Stimulated activated memory B cell treated with anti-CD40 and anti-IgM and Interleukin-4, amounts not matched to agents 10 μg/mL and 1 μg/mL and 100 μg/mL, for 72 hours (primary cell): ENCODE data around the gene MLH1.

Experiments used
- ATAC-seq: fragments of 150-1000 bp; cut with Tn5 transposase; 2 replicates; pipeline ENCODE4 v1.10.0; 2021
- H3K27ac Mint-ChIP-seq: one replicate; pipeline ENCODE4 v1.8.0; 2022; ENCODE audit warnings: mild to moderate bottlenecking, mixed read lengths
- H3K27me3 Mint-ChIP-seq: one replicate; pipeline ENCODE4 v1.8.0; 2022; ENCODE audit warnings: mixed read lengths
- H3K36me3 Mint-ChIP-seq: one replicate; pipeline ENCODE4 v1.8.0; 2022; ENCODE audit warnings: mixed read lengths
- H3K4me1 Mint-ChIP-seq: one replicate; pipeline ENCODE4 v1.8.0; 2022; ENCODE audit warnings: mixed read lengths
- H3K4me3 Mint-ChIP-seq: one replicate; pipeline ENCODE4 v1.8.0; 2022; ENCODE audit warnings: mild to moderate bottlenecking, moderate library complexity, mixed read lengths
- H3K9me3 Mint-ChIP-seq: one replicate; pipeline ENCODE4 v1.8.0; 2022; ENCODE audit warnings: mixed read lengths

MLH1 gene

DNA sequence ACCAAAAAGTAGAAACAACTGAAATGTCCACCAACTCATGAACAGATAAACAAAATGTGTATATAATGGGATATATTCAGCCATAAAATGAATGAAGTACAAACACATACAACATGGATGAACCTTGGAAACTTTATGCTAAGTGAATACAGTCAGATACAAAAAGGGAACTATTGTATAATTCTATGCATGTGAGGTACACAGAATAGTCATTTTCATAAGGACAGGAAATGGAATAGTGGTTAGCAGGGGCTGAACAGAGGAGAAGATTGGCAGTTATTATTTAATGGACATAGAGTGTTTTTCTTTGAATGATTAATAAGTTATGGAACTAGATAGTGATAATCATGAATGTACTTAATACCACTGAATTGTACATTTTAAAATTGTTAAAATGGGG is 28.5 kb upstream of the MLH1 start:
- no peaks in the 10 kb centered on the region for H3K9me3 Mint-ChIP-seq
- no peaks in the 10 kb centered on the region for H3K27me3 Mint-ChIP-seq
- H3K4me1 Mint-ChIP-seq = peaks cover 25% of the 10 kb centered on the region
- H3K36me3 Mint-ChIP-seq = no peaks in the 10 kb centered on the region
- no peak overlapping the region for H3K4me3 Mint-ChIP-seq
- ATAC-seq = peak; percentile 72
- H3K27ac Mint-ChIP-seq = peak overlapping the region; percentile 36

DNA sequence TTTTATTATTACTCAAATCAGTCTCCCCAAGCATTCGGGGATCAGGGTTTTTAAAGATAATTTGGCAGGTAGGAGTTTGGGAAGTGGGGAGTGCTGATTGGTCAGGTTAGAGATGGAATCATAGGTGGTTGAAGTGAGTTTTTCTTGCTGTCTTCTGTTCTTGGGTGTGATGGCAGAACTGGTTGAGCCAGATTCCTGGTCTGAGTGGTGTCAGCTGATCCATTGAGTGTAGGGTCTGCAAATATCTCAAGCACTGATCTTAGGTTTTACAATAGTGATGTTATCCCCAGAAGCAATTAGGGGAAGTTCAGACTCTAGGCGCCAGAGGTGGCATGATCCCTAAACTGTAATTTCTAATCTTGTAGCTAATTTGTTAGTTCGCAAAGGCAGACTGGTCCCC is 27.9 kb upstream of the MLH1 start:
- Mint-ChIP-seq H3K9me3 (no peaks in the 10 kb centered on the region), H3K4me1 (peaks cover 30% of the 10 kb centered on the region), H3K27ac (peak overlapping the region; percentile 36), H3K27me3 (no peaks in the 10 kb centered on the region), H3K4me3 (no peak overlapping the region), H3K36me3 (no peaks in the 10 kb centered on the region)
- ATAC-seq = no peak

DNA sequence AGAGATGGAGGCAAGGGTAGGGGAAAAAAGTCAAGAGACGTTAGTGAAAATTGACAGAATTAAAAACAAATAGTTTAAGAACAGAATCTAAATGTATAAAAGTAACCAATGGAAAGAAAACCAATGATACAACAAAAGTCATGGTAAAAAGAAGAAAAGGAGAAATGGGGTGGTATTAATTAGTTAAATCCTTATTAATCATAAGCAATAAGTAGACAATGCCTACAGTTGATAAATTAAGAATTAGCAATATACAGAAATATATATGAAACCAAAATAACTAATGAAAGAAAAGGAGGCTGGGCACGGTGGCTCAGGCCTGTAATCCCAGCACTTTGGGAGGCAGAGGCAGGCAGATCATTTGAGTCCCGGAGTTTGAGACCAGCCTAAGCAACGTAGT is 24.2 kb upstream of the MLH1 start:
- H3K27me3 Mint-ChIP-seq = no peaks in the 10 kb centered on the region

GRCh38 chr3:36969540-36970432 is 23.5 kb upstream of the MLH1 start:
- Mint-ChIP-seq H3K36me3 (peaks cover 8% of the 10 kb centered on the region), H3K27me3 (no peaks in the 10 kb centered on the region), H3K4me3 (peak overlapping the region; percentile 45), H3K27ac (peak overlapping the region; percentile 85), H3K9me3 (no peaks in the 10 kb centered on the region), H3K4me1 (peaks cover 29% of the 10 kb centered on the region)
- peak; percentile 100 for ATAC-seq

More for the DNA sequence above, 24.2 kb upstream of the MLH1 start:
- no peak for ATAC-seq
- peak overlapping the region; percentile 85 for H3K27ac Mint-ChIP-seq
- H3K4me1 Mint-ChIP-seq = peaks cover 33% of the 10 kb centered on the region
- H3K4me3 Mint-ChIP-seq = peak overlapping the region; percentile 45
- no peaks in the 10 kb centered on the region for H3K9me3 Mint-ChIP-seq
- H3K36me3 Mint-ChIP-seq = peaks cover 4% of the 10 kb centered on the region

DNA sequence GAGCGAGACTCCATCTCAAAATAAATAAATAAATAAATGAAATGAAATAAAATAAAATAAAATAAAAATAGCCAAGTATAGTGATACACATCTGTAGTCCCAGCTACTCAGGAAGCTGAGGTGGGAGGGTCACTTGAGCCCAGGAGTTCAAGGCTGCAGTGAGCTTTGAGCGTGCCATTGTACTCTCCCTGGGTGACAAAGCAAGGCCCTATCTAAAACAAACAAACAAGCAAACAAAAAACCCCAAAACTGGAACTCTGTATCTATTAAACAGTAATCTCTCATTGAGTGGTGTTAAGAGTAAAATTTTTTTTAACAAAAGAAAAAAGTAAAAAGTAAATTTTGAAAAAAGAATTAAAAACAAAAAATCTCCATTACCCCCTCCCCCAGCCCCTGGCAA is 21.2 kb upstream of the MLH1 start:
- Mint-ChIP-seq H3K4me1 (peaks cover 21% of the 10 kb centered on the region), H3K4me3 (no peak overlapping the region), H3K9me3 (no peaks in the 10 kb centered on the region), H3K27me3 (no peaks in the 10 kb centered on the region), H3K27ac (no peak overlapping the region), H3K36me3 (peaks cover 23% of the 10 kb centered on the region)
- ATAC-seq = no peak

- Mint-ChIP-seq H3K27me3 (no peaks in the 10 kb centered on the region), H3K4me3 (no peak overlapping the region), H3K27ac (peak overlapping the region; percentile 13), H3K36me3 (peaks cover 23% of the 10 kb centered on the region), H3K9me3 (no peaks in the 10 kb centered on the region), H3K4me1 (peaks cover 21% of the 10 kb centered on the region)
- ATAC-seq = no peak
Observed at GRCh38 chr3:36973139-36973538, 20.2 kb upstream of the MLH1 start.

DNA sequence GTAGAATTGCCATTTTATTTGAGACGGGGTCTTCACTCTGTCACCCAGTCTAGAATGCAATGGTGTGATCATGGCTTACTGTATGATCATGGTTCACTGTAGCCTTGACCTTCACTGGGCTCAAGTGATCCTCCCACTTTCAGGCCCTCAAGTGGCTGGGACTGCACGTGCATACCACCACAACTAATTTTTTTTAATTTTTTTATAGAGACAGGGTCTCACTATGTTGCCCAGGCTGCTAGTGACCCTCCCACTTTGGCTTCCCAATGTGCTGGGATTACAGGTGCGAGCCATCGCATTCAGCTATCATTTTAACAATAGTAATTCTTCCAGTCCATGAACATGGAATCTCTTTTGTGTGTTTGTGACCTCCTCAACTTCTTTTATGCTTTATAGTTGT is 12.3 kb upstream of the MLH1 start:
- Mint-ChIP-seq H3K9me3 (peaks cover 10% of the 10 kb centered on the region), H3K27ac (no peak overlapping the region), H3K36me3 (peaks cover 68% of the 10 kb centered on the region), H3K4me3 (no peak overlapping the region), H3K4me1 (peaks cover 4% of the 10 kb centered on the region), H3K27me3 (no peaks in the 10 kb centered on the region)
- no peak for ATAC-seq

DNA sequence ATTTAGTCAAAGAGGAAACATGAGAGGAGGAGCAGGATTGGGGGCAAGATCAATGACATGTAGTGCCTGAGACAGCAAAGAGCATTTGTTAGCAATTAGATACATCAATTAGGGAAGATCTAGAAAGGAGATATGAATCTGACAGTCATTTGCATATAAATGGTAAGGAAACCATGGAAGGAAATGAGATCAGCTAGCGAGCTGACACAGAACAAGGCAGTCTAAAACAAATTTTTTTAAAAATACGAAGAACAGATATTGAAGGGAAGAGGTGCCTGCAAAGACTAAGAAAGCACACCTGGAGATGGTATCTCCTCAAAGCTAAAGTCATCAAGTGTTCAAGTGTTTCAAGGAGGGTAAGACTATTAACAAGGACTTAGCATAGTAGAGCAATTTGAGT is 5.0 kb upstream of the MLH1 start:
- peaks cover 54% of the 10 kb centered on the region for H3K36me3 Mint-ChIP-seq
- H3K4me3 Mint-ChIP-seq = peak overlapping the region; percentile 56
- H3K4me1 Mint-ChIP-seq = peaks cover 27% of the 10 kb centered on the region
- no peaks in the 10 kb centered on the region for H3K27me3 Mint-ChIP-seq
- H3K9me3 Mint-ChIP-seq = no peaks in the 10 kb centered on the region
- peak overlapping the region; percentile 3 for H3K27ac Mint-ChIP-seq
- no peak for ATAC-seq

- no peak for ATAC-seq
- Mint-ChIP-seq H3K4me3 (peak overlapping the region; percentile 72), H3K9me3 (no peaks in the 10 kb centered on the region), H3K27me3 (no peaks in the 10 kb centered on the region), H3K27ac (peak overlapping the region; percentile 1), H3K36me3 (peaks cover 48% of the 10 kb centered on the region), H3K4me1 (peaks cover 27% of the 10 kb centered on the region)
Observed at GRCh38 chr3:36989005-36989404, 4.3 kb upstream of the MLH1 start.

- Mint-ChIP-seq H3K4me3 (peak overlapping the region; percentile 72), H3K4me1 (peaks cover 27% of the 10 kb centered on the region), H3K9me3 (no peaks in the 10 kb centered on the region), H3K36me3 (peaks cover 42% of the 10 kb centered on the region), H3K27ac (peak overlapping the region; percentile 1), H3K27me3 (no peaks in the 10 kb centered on the region)
- ATAC-seq = no peak
Observed at GRCh38 chr3:36989568-36989967, 3.8 kb upstream of the MLH1 start.

- Mint-ChIP-seq H3K4me1 (peaks cover 21% of the 10 kb centered on the region), H3K36me3 (peaks cover 27% of the 10 kb centered on the region), H3K27ac (no peak overlapping the region), H3K4me3 (peak overlapping the region; percentile 45), H3K9me3 (no peaks in the 10 kb centered on the region), H3K27me3 (no peaks in the 10 kb centered on the region)
- no peak for ATAC-seq
Observed at GRCh38 chr3:36991147-36991546, 2.2 kb upstream of the MLH1 start.

DNA sequence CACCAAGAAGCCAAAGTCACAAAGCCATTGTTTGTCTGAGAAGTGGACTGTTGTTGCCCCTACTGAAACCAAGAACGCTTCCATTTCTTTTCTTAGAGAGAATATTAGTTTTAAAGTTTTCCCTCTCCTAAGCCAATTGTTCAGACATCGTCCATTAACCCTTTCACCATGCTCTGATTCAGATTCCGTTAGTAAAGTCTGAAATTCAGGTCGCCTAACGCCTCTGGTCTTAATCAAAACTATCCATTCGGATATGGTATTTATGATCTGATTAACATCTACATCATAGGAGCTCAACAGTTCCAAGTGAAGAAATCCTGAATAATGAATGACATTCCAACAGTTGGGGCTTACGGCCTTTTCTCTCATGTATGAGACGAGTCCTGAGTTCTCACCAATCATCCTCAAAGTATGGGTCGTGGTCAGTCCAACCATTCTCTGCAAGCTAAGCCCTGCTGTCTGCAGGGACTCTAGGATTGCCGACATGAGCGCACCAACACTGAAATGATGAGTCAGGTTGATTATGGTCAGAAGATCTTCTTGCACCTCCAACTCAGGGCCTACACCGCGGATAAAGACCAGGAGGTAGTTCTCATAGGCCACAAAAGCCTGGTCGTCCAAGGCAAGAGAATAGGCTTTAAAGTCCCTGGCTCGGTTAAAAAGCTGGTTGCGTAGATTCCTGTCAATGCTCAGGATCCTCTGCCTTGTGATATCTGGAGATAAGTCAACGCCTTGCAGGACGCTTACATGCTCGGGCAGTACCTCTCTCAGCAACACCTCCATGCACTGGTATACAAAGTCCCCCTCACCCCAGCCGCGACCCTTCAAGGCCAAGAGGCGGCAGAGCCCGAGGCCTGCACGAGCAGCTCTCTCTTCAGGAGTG is 1.2 kb upstream of the MLH1 start:
- H3K27me3 Mint-ChIP-seq = no peaks in the 10 kb centered on the region
- peaks cover 26% of the 10 kb centered on the region for H3K4me1 Mint-ChIP-seq
- peaks cover 28% of the 10 kb centered on the region for H3K36me3 Mint-ChIP-seq

GRCh38 chr3:36992806-36993325 is 452 bp upstream of the MLH1 start, which contains the start of gene EPM2AIP1:
EPM2AIP1 (minus strand) TSS chr3:36993131; CDS start chr3:36993077, 54 bp downstream.
- Mint-ChIP-seq H3K27me3 (no peaks in the 10 kb centered on the region), H3K27ac (no peak within 1 kb of the TSS), H3K9me3 (no peaks in the 10 kb centered on the region), H3K4me3 (no peak within 1 kb of the TSS), H3K4me1 (peaks cover 28% of the 10 kb centered on the region), H3K36me3 (peaks cover 29% of the 10 kb centered on the region)
- peak; percentile 95 for ATAC-seq

More for the DNA sequence above, 1.2 kb upstream of the MLH1 start:
- H3K4me3 Mint-ChIP-seq = no peak overlapping the region
- no peak for ATAC-seq
- no peaks in the 10 kb centered on the region for H3K9me3 Mint-ChIP-seq
- no peak overlapping the region for H3K27ac Mint-ChIP-seq

GRCh38 chr3:37014620-37015019 is 21.3 kb downstream of the MLH1 start:
- Mint-ChIP-seq H3K4me3 (no peak overlapping the region), H3K27ac (no peak overlapping the region), H3K27me3 (no peaks in the 10 kb centered on the region), H3K4me1 (no peaks in the 10 kb centered on the region), H3K9me3 (no peaks in the 10 kb centered on the region), H3K36me3 (peaks cover 73% of the 10 kb centered on the region)
- no peak for ATAC-seq

DNA sequence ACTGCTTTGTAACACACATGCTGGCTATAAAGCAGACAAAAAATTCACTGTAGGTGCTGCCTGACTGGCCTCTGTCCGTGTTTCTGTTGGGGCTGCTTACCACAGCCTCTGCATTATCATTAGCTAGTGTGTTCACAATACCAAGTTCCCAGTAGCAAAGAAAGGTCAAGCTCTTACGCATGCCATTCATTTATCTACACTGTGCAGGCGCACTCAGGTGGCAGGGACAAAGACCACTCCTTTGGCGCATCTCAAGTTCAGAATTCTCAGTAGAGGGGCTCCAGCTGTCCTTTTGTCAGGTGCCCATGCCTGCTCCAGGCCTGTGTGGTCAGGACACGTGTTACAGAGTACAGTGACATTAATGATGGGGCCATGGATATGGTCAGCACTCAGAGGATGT is 22.3 kb downstream of the MLH1 start:
- no peaks in the 10 kb centered on the region for H3K27me3 Mint-ChIP-seq
- H3K4me1 Mint-ChIP-seq = no peaks in the 10 kb centered on the region
- no peak overlapping the region for H3K27ac Mint-ChIP-seq
- ATAC-seq = no peak
- no peak overlapping the region for H3K4me3 Mint-ChIP-seq
- peaks cover 82% of the 10 kb centered on the region for H3K36me3 Mint-ChIP-seq
- no peaks in the 10 kb centered on the region for H3K9me3 Mint-ChIP-seq
